Non-pigmented ciliary epithelial cell (primary cell): ENCODE data around the gene ARHGEF10L.
"Not testable (repeated sequence)": the region's sequence is repeated elsewhere in the genome, so short reads cannot be mapped to it uniquely, and the experiment has no call there.

Experiments
- DNase-seq: peaks from one replicate; pipeline ENCODE4 v3.0.0-alpha.2; 2010; ENCODE audit warnings: low read depth

Gene ARHGEF10L

DNA sequence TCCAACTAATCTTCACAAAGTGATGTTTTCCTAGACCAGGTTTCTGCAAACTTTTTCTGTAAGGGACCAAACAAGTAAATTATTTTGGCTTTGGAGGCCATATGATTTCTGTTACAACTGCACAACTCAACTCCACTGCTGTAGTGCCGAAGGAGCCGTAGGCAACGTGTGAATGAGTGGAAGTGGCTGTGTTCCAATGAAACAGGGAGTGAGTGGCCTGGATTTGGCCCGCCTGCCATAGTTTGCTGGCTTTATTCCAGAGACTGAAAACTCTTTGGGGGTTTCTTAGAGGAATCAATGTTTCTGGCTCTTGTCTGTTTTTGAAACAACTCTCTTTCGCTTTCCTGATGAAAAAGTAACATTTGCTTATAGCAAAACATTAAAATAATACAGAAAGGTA lies 203.1 kb downstream of the ARHGEF10L start:
- DNase-seq, result no peak

DNA sequence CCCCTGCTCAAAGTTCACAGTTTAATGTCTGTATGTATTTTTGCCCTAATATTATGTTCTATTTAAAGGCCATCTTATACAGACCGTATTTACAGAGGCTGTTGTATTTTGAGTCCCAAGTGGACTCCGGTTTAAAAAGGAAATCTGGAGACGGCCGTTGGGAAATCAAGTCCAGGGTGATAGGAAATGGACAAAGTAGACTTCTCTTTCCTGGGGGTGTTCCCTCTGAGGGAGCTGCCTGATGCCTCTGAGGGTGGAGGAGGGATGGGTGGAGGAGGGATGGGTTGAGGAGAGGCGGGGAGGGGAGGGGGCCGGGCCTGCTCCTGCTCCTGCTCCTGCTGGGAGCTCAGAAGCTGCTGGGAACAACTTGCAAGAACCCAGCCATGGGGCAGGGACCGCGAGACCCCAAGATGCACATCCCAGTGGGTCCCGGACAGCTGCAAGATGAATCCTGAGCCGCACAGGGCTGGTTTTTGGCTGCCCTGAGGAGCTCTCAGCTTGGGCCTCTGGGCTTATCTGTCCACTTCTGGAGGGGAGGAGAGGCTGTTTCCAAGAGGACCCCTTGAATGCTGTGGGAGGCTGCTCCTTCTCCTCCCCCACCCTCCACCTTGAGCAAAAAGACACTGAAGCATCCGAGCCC lies 203.6 kb downstream of the ARHGEF10L start:
- no peak for DNase-seq

DNA sequence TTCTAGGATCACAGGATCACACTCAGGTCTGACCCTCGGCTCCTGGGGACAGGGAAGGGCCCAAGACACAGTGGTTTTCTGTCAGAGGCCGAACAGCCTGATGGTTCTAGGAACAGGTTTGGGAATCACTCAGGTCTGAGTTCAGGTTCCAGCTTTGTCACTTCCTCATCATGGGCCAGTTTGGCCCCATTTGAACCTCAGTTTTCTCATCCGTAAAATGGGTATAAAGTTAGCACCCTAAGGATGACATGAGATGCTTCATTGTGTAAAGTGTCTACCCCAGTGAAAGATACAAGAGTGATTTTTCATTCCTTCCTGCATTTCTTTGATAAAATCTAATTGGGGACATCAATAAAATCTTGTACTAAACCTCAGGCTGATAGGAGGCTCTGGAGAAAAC lies 204.4 kb downstream of the ARHGEF10L start:
- no peak for DNase-seq

DNA sequence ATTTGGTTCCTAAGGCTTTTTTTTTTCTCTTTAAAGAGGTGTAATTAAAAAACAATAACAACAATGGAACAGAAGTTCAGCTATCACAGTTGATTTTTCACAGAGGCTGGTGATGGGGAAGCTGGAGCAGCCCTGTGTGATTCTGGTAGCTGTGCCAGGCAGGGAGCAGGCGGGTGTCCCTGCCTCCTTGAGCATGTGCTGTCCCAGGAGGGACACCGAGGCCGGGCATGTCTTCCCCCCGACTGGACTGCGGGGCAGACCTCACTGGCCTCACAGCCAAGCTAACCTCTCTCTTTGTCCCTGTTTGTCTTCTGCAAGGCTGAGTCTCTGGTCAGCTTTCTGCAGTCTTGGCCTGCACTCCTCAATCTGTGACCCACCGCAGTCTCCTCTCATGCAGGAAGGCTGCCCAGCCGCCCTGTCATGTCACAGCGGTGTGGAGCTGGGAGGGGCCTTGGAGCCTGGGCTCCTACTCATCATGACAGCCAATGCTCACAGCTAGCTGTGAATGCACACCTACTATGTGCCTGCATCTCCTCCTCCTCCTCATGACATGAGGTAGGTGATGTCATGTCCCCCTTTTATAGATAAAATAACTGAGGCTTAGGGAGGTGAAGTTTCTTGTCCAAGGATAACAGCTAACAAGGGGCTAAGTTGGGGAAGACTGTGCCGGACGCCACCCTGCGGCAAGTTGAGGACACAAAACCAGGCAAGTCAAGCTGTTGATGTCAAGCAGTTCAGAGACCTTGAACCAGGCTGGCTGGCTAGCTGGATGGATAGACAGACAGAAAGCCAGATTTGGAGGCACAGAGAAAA lies 205.4 kb downstream of the ARHGEF10L start:
- DNase-seq, result no peak

DNA sequence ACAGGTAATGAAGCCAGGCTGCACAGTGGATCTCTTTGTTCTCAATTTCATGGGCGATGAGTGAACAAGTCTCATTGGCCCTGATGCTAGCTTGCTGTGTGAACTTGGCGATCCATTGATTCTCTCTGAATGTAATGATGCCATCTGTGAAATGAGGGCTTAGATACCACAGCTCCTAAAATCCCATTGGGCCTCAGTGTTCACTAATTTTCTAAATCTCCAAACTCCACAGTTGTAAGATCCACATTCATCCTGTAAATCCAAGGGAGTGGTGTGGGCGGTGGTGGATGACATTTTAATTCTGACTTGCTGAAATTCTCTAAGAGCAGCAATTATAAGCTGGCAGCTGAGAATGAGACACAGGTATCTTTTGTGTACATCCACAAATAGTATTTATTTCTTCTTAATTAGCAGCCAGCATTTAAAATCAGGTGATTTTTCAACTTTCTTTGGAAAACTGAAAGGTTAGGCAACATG lies 206.0 kb downstream of the ARHGEF10L start:
- no peak for DNase-seq

DNA sequence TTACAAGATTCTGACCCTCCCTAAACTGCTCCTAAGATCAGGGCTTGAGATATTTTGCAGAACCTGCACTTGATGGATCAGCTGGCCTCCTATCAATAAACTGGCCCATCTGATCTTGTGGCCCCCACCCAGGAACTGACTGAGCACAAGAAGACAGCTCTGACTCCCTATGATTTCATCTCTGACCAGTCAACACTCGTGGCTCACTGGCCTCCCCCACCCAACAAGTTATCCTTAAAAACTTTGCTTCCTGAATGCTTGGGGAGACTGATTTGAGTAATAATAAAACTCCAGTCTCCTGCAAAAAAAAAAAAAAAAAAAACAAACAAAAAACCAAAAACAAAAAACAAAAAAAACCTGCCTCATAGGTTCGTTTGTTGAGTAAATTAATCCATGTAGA lies 206.8 kb downstream of the ARHGEF10L start:
- not testable (repeated sequence) for DNase-seq

DNA sequence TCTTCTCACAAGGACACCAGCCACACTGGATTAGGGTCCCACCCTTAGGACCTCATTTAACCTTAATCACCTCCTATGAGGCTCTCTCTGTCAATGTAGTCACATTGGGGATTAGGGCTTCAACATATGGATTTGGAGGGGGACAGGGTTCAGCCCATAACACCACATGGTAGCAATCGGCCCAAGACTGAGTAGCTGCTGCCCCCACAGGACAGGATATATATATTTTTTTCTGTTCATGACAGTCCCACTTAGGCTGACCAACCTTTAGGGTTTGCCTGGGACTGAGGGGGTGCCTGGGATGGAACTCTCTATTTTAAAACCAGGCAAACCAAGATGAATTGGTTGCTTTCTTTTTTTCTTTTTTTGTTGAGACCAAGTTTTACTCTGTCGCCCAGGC lies 207.4 kb downstream of the ARHGEF10L start:
- no peak for DNase-seq
